H1 (cell line): ENCODE measurements around the gene SGSM1. TPM values are rescaled to one million over a fixed set of nuclear protein-coding genes. Genes with fewer than 3 reads are reported as not detected.

Experiments used
- JUN ChIP-seq: IDR thresholded peaks from 2 replicates; pipeline ENCODE4 v1.6.1; 2011; ENCODE audit warnings: low read depth, mild to moderate bottlenecking, improper control_type of control experiment, low read length
- polyA plus RNA-seq, 7 experiments: library from polyadenylated mRNA; depleted of rRNA in 3 of 7; stranded (reverse) in 5 of 7; unstranded in 2 of 7; fragments of >200 nt in 5 of 7; fragments of 200-250 nt in 2 of 7; gene quantifications; 1 replicate in 5 of 7; 2 replicates in 1 of 7; 4 replicates in 1 of 7; pipeline versions ENCODE4 v1.2.1 to v1.2.3, GENCODE V29; 2011 to 2013; ENCODE audit warnings: missing spikeins in 2 of 7, mixed read lengths in 2 of 7
- total RNA-seq: library from RNA; stranded (reverse); fragmentation: NEBNext Ultra II Directional; extraction: Animal tissue kit (Norgen Biotek cat#: 25700); gene quantifications from 2 replicates; pipeline ENCODE4 v1.2.1, GENCODE V29; 2021
- TF ChIP-seq, protein P1 (sequence below): fragments of 300-600 bp; sonication (generic); IDR thresholded peaks from 2 replicates; pipeline ENCODE4 v1.7.1; 2012; ENCODE audit warnings: low read length, moderate library complexity, mild to moderate bottlenecking, inconsistent platforms; ENCODE audit not compliant: insufficient replicate concordance

SGSM1 gene
- total and polyA plus RNA-seq, 2 of the 8 experiments (the other 6 are each of a cell fraction or from before 2014, with no cell fraction given) = 2.8 to 5.2 TPM

GRCh38 chr22:24761888-24762675, 43.9 kb upstream of the SGSM1 start (continued):
- TF ChIP-seq, protein P1, sequence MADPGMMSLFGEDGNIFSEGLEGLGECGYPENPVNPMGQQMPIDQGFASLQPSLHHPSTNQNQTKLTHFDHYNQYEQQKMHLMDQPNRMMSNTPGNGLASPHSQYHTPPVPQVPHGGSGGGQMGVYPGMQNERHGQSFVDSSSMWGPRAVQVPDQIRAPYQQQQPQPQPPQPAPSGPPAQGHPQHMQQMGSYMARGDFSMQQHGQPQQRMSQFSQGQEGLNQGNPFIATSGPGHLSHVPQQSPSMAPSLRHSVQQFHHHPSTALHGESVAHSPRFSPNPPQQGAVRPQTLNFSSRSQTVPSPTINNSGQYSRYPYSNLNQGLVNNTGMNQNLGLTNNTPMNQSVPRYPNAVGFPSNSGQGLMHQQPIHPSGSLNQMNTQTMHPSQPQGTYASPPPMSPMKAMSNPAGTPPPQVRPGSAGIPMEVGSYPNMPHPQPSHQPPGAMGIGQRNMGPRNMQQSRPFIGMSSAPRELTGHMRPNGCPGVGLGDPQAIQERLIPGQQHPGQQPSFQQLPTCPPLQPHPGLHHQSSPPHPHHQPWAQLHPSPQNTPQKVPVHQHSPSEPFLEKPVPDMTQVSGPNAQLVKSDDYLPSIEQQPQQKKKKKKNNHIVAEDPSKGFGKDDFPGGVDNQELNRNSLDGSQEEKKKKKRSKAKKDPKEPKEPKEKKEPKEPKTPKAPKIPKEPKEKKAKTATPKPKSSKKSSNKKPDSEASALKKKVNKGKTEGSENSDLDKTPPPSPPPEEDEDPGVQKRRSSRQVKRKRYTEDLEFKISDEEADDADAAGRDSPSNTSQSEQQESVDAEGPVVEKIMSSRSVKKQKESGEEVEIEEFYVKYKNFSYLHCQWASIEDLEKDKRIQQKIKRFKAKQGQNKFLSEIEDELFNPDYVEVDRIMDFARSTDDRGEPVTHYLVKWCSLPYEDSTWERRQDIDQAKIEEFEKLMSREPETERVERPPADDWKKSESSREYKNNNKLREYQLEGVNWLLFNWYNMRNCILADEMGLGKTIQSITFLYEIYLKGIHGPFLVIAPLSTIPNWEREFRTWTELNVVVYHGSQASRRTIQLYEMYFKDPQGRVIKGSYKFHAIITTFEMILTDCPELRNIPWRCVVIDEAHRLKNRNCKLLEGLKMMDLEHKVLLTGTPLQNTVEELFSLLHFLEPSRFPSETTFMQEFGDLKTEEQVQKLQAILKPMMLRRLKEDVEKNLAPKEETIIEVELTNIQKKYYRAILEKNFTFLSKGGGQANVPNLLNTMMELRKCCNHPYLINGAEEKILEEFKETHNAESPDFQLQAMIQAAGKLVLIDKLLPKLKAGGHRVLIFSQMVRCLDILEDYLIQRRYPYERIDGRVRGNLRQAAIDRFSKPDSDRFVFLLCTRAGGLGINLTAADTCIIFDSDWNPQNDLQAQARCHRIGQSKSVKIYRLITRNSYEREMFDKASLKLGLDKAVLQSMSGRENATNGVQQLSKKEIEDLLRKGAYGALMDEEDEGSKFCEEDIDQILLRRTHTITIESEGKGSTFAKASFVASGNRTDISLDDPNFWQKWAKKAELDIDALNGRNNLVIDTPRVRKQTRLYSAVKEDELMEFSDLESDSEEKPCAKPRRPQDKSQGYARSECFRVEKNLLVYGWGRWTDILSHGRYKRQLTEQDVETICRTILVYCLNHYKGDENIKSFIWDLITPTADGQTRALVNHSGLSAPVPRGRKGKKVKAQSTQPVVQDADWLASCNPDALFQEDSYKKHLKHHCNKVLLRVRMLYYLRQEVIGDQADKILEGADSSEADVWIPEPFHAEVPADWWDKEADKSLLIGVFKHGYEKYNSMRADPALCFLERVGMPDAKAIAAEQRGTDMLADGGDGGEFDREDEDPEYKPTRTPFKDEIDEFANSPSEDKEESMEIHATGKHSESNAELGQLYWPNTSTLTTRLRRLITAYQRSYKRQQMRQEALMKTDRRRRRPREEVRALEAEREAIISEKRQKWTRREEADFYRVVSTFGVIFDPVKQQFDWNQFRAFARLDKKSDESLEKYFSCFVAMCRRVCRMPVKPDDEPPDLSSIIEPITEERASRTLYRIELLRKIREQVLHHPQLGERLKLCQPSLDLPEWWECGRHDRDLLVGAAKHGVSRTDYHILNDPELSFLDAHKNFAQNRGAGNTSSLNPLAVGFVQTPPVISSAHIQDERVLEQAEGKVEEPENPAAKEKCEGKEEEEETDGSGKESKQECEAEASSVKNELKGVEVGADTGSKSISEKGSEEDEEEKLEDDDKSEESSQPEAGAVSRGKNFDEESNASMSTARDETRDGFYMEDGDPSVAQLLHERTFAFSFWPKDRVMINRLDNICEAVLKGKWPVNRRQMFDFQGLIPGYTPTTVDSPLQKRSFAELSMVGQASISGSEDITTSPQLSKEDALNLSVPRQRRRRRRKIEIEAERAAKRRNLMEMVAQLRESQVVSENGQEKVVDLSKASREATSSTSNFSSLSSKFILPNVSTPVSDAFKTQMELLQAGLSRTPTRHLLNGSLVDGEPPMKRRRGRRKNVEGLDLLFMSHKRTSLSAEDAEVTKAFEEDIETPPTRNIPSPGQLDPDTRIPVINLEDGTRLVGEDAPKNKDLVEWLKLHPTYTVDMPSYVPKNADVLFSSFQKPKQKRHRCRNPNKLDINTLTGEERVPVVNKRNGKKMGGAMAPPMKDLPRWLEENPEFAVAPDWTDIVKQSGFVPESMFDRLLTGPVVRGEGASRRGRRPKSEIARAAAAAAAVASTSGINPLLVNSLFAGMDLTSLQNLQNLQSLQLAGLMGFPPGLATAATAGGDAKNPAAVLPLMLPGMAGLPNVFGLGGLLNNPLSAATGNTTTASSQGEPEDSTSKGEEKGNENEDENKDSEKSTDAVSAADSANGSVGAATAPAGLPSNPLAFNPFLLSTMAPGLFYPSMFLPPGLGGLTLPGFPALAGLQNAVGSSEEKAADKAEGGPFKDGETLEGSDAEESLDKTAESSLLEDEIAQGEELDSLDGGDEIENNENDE = no peak
- no peak for TF ChIP-seq JUN
